Retinal pigment epithelial cell (primary cell): ENCODE results near the gene TENM4.

Experiments
- DNase-seq: peaks from one replicate; pipeline ENCODE4 v3.0.0-alpha.2; 2010; ENCODE audit warnings: low read depth
- H3K4me3 ChIP-seq: 2 replicates; pipeline ENCODE4 v1.5.1; 2011; ENCODE audit warnings: mild to moderate bottlenecking, low read length, control low read depth, moderate library complexity
- CTCF ChIP-seq: conservative IDR thresholded peaks from 2 replicates; pipeline ENCODE4 v1.5.1; 2011; ENCODE audit warnings: low read depth, low read length, control low read depth, inconsistent platforms

TENM4 gene

GRCh38 chr11:79147011-79147410, 293.8 kb downstream of the TENM4 start:
- TF ChIP-seq CTCF: no peak
- no peak for DNase-seq
- no peak overlapping the region for H3K4me3 ChIP-seq

- no peak for DNase-seq
- no peak overlapping the region for H3K4me3 ChIP-seq
- TF ChIP-seq CTCF: no peak
Observed at GRCh38 chr11:79139900-79140299, 300.9 kb downstream of the TENM4 start.

- H3K4me3 ChIP-seq: no peak overlapping the region
- no peak for DNase-seq
- no peak for TF ChIP-seq CTCF
Observed at GRCh38 chr11:79129702-79130101, 311.1 kb downstream of the TENM4 start.

GRCh38 chr11:79128291-79128690, 312.5 kb downstream of the TENM4 start:
- DNase-seq: no peak
- TF ChIP-seq CTCF: no peak
- H3K4me3 ChIP-seq: no peak overlapping the region

GRCh38 chr11:79122759-79123158, 318.1 kb downstream of the TENM4 start:
- no peak for TF ChIP-seq CTCF
- DNase-seq: no peak
- no peak overlapping the region for H3K4me3 ChIP-seq

GRCh38 chr11:79121351-79121750, 319.5 kb downstream of the TENM4 start:
- TF ChIP-seq CTCF: no peak
- no peak for DNase-seq
- H3K4me3 ChIP-seq: no peak overlapping the region

- no peak overlapping the region for H3K4me3 ChIP-seq
- peak; percentile 91 for DNase-seq
- no peak for TF ChIP-seq CTCF
Observed at GRCh38 chr11:79119491-79120284, 321.1 kb downstream of the TENM4 start.
